GM19468 (cell line): ENCODE data around the gene PIK3CD.
"Not testable (repeated sequence)": the region's sequence is repeated elsewhere in the genome, so short reads cannot be mapped to it uniquely, and the experiment has no call there.

Experiments
- ATAC-seq: cut with Tn5 transposase; IDR thresholded peaks from one replicate; pipeline ENCODE4 v1.9.1; 2021; ENCODE audit warnings: mild to moderate bottlenecking, moderate library complexity, moderate number of reproducible peaks; ENCODE audit not compliant: unreplicated experiment; ENCODE audit errors: extremely low read depth

PIK3CD gene

GRCh38 chr1:9653210-9653490, 1.6 kb downstream of the PIK3CD start:
- no peak for ATAC-seq

DNA sequence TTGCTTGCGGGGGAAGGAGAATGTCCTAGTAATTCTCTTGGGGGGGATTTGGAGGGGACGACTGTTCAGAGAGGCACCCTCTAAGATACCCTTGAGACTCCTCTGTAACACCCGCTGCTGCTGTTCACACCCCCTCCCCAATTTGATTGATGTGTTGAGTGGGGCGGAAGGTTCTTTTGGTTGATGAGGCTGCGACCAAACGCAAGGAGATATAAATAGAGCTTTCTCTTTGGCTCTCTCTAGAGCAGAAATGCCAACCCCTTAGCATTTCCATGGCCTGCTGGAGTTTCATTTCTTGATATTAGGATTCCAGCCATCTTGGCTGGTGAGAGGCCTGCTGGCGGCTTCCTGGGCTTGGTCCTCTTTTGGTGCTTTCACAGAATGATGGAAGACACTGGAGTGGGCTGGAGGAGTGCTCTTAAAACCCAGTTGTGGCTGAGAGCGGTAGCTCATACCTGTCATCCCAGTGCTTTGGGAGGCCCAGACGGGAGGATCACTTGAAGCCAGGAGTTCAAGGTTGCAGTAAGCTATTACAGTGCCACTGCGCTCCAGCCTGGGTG, 2.0 kb downstream of the PIK3CD start:
- ATAC-seq, result no peak

- no peak for ATAC-seq
Observed at GRCh38 chr1:9654051-9654833, 2.7 kb downstream of the PIK3CD start.

- ATAC-seq, result no peak
Observed at GRCh38 chr1:9654834-9655723, 3.5 kb downstream of the PIK3CD start.

DNA sequence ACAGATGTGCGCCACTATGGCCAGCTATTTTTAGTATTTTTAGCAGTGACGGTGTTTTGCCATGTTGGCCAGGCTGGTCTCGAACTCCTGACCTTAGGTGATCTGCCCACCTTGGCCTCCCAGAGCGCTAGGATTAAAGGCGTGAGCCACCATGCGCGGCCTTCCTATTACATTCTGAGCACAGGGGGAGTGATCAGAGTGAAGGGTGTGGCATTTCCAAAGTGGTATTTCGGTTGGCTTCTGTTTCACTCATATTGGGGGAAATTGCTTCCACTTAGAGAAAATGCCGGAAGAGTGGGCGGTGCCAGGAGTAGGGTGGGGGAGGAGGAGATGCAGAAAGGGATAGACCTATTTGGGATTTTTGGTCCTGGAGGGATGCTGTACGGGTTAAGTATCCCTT, 4.3 kb downstream of the PIK3CD start:
- ATAC-seq, result no peak

DNA sequence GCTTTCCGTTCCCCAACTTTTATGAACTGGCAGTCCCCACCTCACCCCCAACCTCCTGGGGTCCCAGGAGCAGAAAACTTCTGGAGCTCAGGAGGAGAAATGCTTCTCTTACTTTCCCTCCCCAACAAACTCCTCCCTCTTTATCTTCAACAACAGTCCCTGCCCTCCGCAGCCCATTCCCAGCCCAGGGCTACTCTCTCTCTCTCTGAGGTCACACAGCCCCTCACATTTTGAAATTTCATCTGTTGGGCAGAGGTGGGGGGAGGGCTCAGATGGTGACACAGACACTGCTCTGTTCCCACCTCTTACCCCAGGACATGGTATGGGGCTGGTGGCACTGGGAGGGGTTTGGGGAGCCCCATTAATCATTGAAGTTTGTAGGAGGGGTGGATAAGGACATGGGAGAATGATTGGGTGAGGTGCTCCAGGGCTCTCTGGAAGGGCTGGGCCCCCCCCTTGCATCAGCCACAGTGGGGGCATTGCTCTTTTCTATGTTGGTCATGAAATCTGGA, 6.0 kb downstream of the PIK3CD start:
- ATAC-seq, result no peak

DNA sequence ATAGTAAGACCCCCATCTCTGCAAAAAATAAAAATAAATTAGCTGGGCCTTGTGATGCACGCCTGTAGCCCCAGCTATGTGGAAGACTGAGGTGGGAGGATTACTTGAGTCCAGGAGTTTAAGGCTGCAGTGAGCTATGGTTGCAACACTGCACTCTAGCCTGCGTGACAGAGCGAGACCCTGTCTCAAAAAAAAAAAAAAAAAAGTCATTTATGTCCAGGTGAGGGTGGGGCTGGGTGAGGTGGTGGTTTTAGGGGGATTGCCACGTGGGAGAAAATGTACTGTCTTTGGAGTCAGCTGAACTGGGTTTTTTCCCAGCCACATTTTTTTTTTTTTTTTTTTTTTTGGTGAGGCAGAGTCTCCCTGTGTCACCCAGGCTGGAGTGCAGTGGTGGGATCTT, 6.7 kb downstream of the PIK3CD start:
- ATAC-seq, result no peak

DNA sequence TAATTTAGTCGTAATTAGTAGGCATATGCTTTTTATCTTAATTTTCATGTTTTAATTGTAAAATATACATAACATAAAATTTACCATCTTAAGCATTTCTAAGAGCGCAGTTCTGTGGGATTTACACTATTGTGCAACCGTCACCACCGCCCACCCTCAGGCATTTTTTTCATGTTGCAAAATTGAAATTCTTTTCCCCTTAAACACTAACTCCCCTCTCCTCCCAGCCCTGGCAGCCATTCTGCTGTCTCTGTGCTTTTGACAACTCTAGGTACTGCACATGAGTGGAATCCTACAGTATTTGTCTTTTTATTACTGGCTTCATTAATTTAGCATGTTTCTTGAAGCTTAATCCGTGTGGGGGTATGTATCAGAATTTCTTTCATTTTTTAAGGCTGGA, 7.8 kb downstream of the PIK3CD start:
- no peak for ATAC-seq

GRCh38 chr1:9663257-9663656, 11.7 kb downstream of the PIK3CD start:
- ATAC-seq, result no peak

DNA sequence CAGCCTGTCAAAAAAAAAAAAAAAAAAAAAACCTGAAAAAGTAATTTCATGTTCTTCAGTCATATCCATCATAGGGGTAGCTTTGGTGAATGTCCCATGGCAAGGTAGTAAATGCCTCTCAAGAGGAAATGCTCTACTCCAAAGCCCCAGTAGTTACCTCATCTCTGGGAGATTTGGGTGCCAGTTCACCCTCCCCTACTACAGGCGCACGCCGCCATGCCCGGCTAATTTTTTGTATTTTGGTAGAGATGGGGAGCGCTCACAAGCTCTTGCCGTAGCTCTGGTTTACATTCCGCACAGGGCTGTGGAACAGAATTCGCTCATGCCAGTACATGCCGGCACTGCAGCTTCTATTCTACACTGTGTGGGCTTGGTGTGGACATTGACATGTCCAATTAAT, 13.7 kb downstream of the PIK3CD start:
- no peak for ATAC-seq

DNA sequence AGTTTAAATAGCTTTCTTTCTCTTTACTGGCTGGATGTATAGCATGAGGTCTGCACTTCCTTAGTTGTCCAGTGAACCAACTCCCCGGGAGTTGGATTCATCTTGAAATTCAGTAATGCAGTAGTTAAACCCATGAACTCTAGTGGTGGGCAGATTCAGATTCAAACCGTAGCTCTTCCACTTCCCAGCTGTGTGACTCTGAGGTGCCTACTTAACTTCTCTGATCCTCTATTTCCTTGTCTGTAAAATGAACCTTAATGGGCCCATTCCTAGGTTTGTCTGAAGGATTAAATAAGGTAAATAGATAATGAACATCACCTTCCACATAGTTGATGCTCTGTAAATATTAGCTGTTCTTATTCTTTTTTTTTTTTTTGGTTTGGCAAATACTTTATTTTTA, 16.5 kb downstream of the PIK3CD start:
- ATAC-seq, result no peak

DNA sequence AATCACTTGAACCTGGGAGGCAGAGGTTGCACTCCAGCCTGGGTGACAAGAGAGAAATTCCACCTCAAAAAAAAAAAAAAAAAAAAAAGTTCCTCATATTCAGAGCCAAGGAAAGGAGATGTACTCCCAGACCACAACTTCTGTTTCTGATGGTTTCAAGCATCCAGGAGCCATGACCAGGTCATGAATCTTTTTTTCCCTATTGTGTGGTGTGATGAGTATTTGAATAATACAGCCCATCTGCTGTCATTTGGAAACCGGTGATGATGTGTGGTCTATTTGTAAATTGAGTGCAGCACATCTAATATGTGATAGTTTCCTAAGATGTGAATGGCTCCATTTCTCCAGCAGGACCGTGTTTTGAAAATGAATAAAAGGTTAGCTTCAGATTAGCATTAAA, 18.6 kb downstream of the PIK3CD start:
- ATAC-seq, result no peak

- ATAC-seq, result no peak
Observed at GRCh38 chr1:9671377-9672140, 20.0 kb downstream of the PIK3CD start.

DNA sequence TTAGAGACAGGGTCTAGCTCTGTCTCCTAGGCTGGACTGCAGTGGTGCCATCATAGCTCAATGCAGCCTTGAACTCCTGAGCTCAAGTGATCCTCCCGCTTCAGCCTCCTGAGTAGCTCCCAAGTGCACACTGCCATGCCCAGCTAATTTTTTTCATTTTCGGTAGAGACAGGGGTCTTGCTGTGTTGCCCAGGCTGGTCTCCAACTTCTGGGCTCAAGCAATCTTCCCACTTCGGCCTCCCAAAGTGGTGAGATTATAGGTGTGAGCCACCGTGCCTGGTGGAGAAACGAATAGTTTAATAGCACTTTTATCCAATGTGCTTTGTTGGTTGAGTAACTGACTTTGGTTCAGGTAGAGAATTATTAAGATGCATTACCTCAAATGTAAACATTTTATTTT, 20.9 kb downstream of the PIK3CD start:
- no peak for ATAC-seq

DNA sequence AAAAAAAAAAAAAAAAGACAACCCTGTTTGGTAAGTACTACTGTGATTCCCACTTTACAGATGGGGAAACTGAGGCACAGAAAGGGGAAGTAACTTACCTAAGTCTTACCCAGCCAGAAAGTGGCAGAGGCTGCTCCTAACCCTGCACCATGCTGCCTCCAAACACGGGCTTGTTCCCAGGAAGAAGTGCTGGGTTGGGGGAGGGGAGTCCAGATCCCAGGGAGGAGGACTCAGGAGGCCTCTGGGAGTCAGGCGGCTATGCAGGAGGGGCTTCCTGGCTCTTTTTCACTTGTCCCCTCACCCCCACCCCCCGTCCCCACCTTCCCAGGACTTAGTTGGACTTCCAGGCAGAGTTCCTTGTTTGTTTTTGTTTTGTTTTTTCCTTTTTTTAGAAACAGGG, 23.9 kb downstream of the PIK3CD start:
- no peak for ATAC-seq

DNA sequence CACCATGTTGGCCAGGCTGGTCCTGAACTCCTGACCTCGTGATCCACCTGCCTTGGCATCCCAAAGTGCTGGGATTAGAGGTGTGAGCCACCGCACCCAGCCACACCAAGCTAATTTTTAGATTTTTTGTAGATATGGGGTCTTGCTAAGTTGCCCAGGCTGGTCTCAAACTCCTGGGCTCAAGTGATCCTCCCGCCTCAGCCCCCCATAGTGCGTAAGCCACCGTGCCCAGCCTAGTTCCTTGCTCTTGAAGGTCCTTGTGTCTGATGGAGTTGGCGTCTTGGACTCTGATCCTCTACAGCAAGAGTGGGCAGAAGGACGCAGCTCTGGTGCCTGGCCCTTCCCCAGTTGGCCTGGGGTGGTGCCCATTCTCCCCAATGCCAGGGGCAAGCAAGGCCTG, 24.6 kb downstream of the PIK3CD start:
- not testable (repeated sequence) for ATAC-seq

DNA sequence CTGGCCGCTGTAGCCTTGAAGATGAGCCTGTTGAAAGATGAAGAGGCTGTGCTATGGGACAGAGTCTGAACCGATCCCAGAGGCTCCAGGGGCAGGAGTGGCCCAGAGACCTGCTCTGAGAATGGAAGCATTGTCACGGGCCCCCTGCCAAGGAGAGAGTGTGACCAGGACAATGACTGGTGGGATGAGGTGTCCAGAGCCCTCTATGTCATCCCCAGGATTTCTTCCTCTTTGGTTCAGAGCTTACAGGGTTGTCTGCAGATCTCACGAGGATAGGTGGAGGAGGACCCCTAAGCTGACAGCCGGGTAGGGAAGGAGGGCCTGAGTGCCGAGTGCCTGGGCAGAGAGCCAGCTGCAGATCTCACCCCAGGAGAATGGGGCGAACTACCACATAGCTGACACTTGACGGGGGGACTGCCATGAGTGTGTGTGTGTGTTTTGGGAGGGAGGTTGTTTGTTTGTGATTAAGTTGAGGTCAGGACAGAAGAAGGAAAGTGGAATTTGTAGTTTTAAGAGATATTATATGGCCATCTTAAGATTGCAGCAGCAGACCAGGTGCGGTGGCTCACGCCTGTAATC, 25.4 kb downstream of the PIK3CD start:
- ATAC-seq, result no peak

GRCh38 chr1:9680091-9680490, 28.6 kb downstream of the PIK3CD start:
- ATAC-seq, result no peak

DNA sequence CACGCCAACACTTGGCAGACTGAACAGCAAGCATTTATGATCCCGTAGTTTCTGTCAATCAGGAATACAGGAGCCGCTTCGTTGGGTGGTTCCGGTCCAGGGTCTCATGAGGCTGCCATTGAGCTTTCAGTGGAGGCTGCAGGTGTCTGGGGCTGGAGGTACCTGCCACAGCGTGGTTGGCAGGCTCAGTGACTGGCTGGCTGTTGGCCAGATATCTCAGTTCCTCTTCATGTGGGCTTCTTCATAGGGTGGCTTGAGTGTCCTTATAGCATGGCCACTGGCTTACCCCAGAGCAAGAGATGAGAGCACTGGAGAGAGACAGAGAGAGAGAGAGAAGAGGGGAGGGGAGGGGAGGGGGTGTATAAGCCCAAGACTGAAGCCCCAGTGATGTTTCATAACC, 29.3 kb downstream of the PIK3CD start:
- ATAC-seq, result no peak

DNA sequence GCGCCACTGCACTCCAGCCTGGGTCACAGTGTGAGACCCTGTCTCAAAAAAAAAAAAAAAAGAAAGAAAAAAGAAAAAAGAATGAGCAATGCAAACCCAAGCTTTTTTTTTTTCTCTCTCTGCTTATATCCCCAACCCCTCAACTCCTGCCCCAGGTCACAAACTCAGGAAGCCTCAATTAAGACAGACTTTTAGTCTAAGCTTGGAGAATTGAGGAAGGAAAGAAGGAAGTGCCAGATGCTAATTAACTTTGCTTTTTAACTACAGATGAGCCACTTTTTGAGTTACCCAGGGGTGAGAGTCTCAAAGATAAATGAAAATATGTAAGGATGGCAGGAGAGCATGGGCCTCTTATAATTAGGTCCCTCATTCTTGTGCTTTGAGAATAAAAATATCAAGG, 33.3 kb downstream of the PIK3CD start:
- no peak for ATAC-seq
